SK-N-SH (cell line): ENCODE results near the gene GPRASP3. TPM values are rescaled to one million over a fixed set of nuclear protein-coding genes. Genes with fewer than 3 reads are reported as not detected.

Experiments used
- CTCF ChIA-PET: fragments of 300-600, 350-600 bp; formaldehyde crosslinking; extraction: SDS; loops from one replicate; lab custom pipeline; 2021; lab: Yijun Ruan, JAX
- POLR2A ChIA-PET: fragments of 350-600 bp; sonication (Branson Sonifier 250); formaldehyde crosslinking; extraction: SDS; loops from one replicate; lab custom pipeline; 2020; ENCODE audit warnings: antibody characterized with exemption, inconsistent platforms; lab: Yijun Ruan, JAX
- DNase-seq: peaks from one replicate; pipeline ENCODE4 v3.0.0; 2012
- H2AFZ ChIP-seq: fragments of 200-600 bp; sonication (generic); 2 replicates; pipeline ENCODE4 v1.8.1; 2016; ENCODE audit warnings: antibody characterized with exemption, mild to moderate bottlenecking, low read depth
- H3F3A ChIP-seq: fragments of 200-600 bp; sonication (generic); replicated peaks from 2 replicates; pipeline ENCODE3; 2016; ENCODE audit warnings: antibody characterized with exemption, mild to moderate bottlenecking; ENCODE audit not compliant: insufficient read depth
- H3K27ac ChIP-seq, 2 experiments: fragments of 200-500 bp in 1 of 2; fragments of 200-600 bp in 1 of 2; sonication (Bioruptor generic) in 1 of 2; sonication (generic), shearing (Covaris generic) in 1 of 2; 2 replicates each; pipeline versions ENCODE4 v1.5.1 to v1.6.1; 2014 to 2016; ENCODE audit warnings: low read depth in 2 of 2, inconsistent platforms in 1 of 2, low read length in 1 of 2, mild to moderate bottlenecking in 1 of 2, mixed read lengths in 1 of 2
- H3K27me3 ChIP-seq: fragments of 200-600 bp; sonication (generic), shearing (Covaris generic); 2 replicates; pipeline ENCODE4 v1.6.1; 2016; ENCODE audit warnings: mixed run types; ENCODE audit not compliant: insufficient read depth
- H3K36me3 ChIP-seq, 2 experiments: fragments of 200-500 bp in 1 of 2; fragments of 200-600 bp in 1 of 2; sonication (Bioruptor generic) in 1 of 2; sonication (generic) in 1 of 2; replicated peaks in 1 of 2; 2 replicates each; pipeline versions ENCODE3 to v1.5.1; 2014 to 2016; ENCODE audit warnings: low read length in 1 of 2, mild to moderate bottlenecking in 1 of 2; ENCODE audit not compliant: insufficient read depth in 2 of 2, control insufficient read depth in 1 of 2
- H3K4me1 ChIP-seq, 2 experiments: fragments of 200-500 bp in 1 of 2; fragments of 200-600 bp in 1 of 2; sonication (Bioruptor generic) in 1 of 2; sonication (generic), shearing (Covaris generic) in 1 of 2; 2 replicates each; pipeline versions ENCODE4 v1.5.1 to v1.6.1; 2014 to 2016; ENCODE audit warnings: low read depth in 1 of 2, low read length in 1 of 2, mixed run types in 1 of 2; ENCODE audit not compliant: insufficient read depth in 2 of 2, control insufficient read depth in 1 of 2
- H3K4me2 ChIP-seq: fragments of 200-600 bp; sonication (generic), shearing (Covaris generic); 2 replicates; pipeline ENCODE4 v1.6.1; 2017; ENCODE audit warnings: mixed run types
- H3K4me3 ChIP-seq, 2 experiments: fragments of 200-500 bp in 1 of 2; fragments of 200-600 bp in 1 of 2; sonication (Bioruptor generic) in 1 of 2; sonication (generic), shearing (Covaris generic) in 1 of 2; 2 replicates each; pipeline versions ENCODE4 v1.5.1 to v1.8.1; 2014 to 2016; ENCODE audit warnings: low read depth in 2 of 2, inconsistent platforms in 1 of 2, low read length in 1 of 2, mild to moderate bottlenecking in 1 of 2, mixed read lengths in 1 of 2, moderate library complexity in 1 of 2
- H3K79me2 ChIP-seq: fragments of 200-600 bp; sonication (generic); 2 replicates; pipeline ENCODE4 v1.8.1; 2017; ENCODE audit warnings: mild to moderate bottlenecking; ENCODE audit not compliant: insufficient read depth
- H3K9ac ChIP-seq: fragments of 200-600 bp; sonication (generic); 2 replicates; pipeline ENCODE4 v1.6.1; 2017; ENCODE audit warnings: mixed run types
- H3K9me2 ChIP-seq: fragments of 200-600 bp; sonication (generic); 2 replicates; pipeline ENCODE4 v1.6.1; 2017; ENCODE audit warnings: mixed run types
- H3K9me3 ChIP-seq: fragments of 200-600 bp; sonication (generic); 2 replicates; pipeline ENCODE4 v1.6.1; 2017; ENCODE audit warnings: mixed run types, mild to moderate bottlenecking, moderate library complexity
- H4K20me1 ChIP-seq: fragments of 200-600 bp; sonication (generic); 2 replicates; pipeline ENCODE4 v1.6.1; 2017; ENCODE audit warnings: mild to moderate bottlenecking, mixed run types; ENCODE audit not compliant: insufficient read depth
- CHD2 ChIP-seq: fragments of 150-350 bp; IDR thresholded peaks from 2 replicates; pipeline ENCODE4 v1.6.1; 2018; ENCODE audit warnings: low read length; ENCODE audit not compliant: partially characterized antibody
- ELF1 ChIP-seq: IDR thresholded peaks from 2 replicates; pipeline ENCODE4 v1.4.0; 2012
- FOXM1 ChIP-seq: IDR thresholded peaks from 2 replicates; pipeline ENCODE4 v1.4.0; 2012; ENCODE audit warnings: low read depth, mild to moderate bottlenecking
- GATA2 ChIP-seq: sonication (generic); formaldehyde crosslinking; IDR thresholded peaks from 2 replicates; pipeline ENCODE4 v1.5.0; 2020; ENCODE audit warnings: mild to moderate bottlenecking, missing genetic modification reagents
- NFIC ChIP-seq: IDR thresholded peaks from 2 replicates; pipeline ENCODE4 v1.4.0; 2012; ENCODE audit warnings: borderline replicate concordance
- NRF1 ChIP-seq: IDR thresholded peaks from 2 replicates; pipeline ENCODE4 v1.6.1; 2012; ENCODE audit warnings: low read depth, mild to moderate bottlenecking, low read length
- RCOR1 ChIP-seq: fragments of 150-350 bp; IDR thresholded peaks from 2 replicates; pipeline ENCODE4 v1.6.1; 2017; ENCODE audit warnings: antibody characterized with exemption, low read length
- SIN3A ChIP-seq: IDR thresholded peaks from 2 replicates; pipeline ENCODE4 v1.6.1; 2012; ENCODE audit warnings: low read depth, mild to moderate bottlenecking, low read length, moderate library complexity, borderline replicate concordance
- SMC3 ChIP-seq: IDR thresholded peaks from 2 replicates; pipeline ENCODE4 v1.6.1; 2012; ENCODE audit warnings: low read depth, low read length, improper control_type of control experiment
- TAF1 ChIP-seq: IDR thresholded peaks from 2 replicates; pipeline ENCODE4 v1.6.1; 2012; ENCODE audit warnings: low read depth, mild to moderate bottlenecking, low read length, moderate library complexity, borderline replicate concordance
- YY1 ChIP-seq: IDR thresholded peaks from 2 replicates; pipeline ENCODE4 v1.4.0; 2012; ENCODE audit warnings: low read depth, mild to moderate bottlenecking
- WGBS: methylation state at CpG from one replicate; pipeline ENCODE4 v1.1.6; 2017; ENCODE audit warnings: low lambda C conversion rate; 5-methylcytosine and 5-hydroxymethylcytosine counted together
- polyA plus RNA-seq, 3 experiments: library from polyadenylated mRNA; depleted of rRNA; stranded (reverse); fragments of >200 nt; gene quantifications; 2 replicates each; pipeline ENCODE4 v1.2.3, GENCODE V29; 2012
- TF ChIP-seq, protein P1 (sequence below): IDR thresholded peaks from 2 replicates; pipeline ENCODE4; 2012
- TF ChIP-seq, protein P2 (sequence below): IDR thresholded peaks from 2 replicates; pipeline ENCODE4 v1.6.1; 2012; ENCODE audit warnings: mild to moderate bottlenecking, low read depth, low read length, moderate library complexity

Gene GPRASP3
- polyA plus RNA-seq, 1 of the 3 experiments (the other 2 are of a cell fraction) = 2.5 TPM

DNA sequence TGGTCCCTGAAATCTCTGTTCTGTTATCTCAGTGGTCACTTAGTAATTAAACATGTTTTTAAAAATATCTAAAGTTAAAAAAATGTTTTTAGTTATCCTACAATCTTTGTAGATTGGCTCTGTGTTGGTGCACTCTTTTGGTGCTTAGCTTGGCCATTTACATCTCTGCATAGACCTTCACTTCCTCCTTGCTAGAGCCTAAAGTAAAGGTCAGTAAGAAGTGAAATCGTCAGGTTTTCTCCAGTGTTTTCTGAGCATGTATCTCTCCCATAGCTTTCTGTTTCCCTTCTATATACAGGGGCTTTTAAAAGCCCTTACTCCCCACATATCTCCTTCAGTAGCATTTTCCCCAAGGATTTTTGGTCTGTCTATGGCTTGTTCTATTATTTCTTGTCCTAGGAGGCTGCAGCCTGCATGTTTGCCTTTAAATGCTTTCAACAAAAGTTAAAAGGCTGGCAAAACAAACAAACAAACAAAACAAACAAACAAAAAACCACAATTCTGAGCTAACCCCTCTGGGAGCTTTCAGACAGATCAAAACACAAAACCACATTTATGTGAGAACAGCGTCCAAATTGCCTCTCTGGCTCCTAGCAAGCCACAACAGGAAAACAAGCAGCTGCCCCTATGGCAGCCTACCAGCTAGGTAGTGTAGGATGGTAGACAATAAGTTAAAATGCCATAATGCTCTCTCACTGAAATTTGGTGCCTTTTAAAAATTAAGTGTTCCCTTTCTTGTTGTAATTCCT is 35.6 kb upstream of the GPRASP3 start:
- Histone ChIP-seq H3F3A (no peaks in the 10 kb centered on the region), H3K4me1 (no peaks in the 10 kb centered on the region), H3K79me2 (no peaks in the 10 kb centered on the region; the same call in 1 of the 2 replicates), H3K4me2 (no peak overlapping the region), H3K9me3 (peaks cover 15% of the 10 kb centered on the region; the same call in 1 of the 2 replicates), H3K9me2 (no peaks in the 10 kb centered on the region), H3K4me3 (no peak overlapping the region), H3K9ac (no peak overlapping the region), H4K20me1 (no peaks in the 10 kb centered on the region), H3K36me3 (no peaks in the 10 kb centered on the region), H2AFZ (no peak overlapping the region), H3K27ac (no peak overlapping the region), H3K27me3 (no peaks in the 10 kb centered on the region)
- DNase-seq = no peak
- WGBS = 39% methylated on average over 2 of the region's 2 CpGs
- CTCF ChIA-PET = no interaction called here
- POLR2A ChIA-PET = no interaction called here
- TF ChIP-seq ELF1 (no peak), GATA2 (CRISPR knock-in tag) (no peak), CHD2 (no peak), SMC3 (no peak), TAF1 (no peak), YY1 (no peak), RCOR1 (no peak), NRF1 (no peak)
- TF ChIP-seq, protein P1, sequence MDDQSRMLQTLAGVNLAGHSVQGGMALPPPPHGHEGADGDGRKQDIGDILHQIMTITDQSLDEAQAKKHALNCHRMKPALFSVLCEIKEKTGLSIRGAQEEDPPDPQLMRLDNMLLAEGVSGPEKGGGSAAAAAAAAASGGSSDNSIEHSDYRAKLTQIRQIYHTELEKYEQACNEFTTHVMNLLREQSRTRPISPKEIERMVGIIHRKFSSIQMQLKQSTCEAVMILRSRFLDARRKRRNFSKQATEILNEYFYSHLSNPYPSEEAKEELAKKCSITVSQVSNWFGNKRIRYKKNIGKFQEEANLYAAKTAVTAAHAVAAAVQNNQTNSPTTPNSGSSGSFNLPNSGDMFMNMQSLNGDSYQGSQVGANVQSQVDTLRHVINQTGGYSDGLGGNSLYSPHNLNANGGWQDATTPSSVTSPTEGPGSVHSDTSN = no peak

DNA sequence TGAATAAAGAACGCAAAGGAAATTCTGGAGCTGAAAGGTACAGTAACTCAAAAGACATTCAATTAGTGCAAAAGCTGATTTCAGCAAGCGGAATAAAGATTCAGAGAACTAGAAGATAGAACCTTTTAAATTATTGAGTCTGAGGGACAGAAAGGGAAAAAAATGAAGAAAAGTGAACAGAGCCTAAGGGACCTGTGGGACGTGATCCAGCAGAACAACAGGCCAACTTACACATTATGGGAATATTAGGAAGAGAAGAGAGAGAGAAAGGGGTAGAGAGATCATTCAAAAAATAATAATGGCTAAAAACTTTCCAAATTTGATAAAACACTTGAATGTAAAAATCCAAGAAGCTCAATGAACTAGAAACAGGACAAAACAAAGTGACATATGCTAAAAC is 25.8 kb upstream of the GPRASP3 start:
- Histone ChIP-seq H3K36me3 (peaks cover 0 to 5% of the 10 kb centered on the region in 2 experiments), H3K4me2 (no peak overlapping the region), H3K9me3 (no peaks in the 10 kb centered on the region), H3K27ac (no peak overlapping the region), H3K4me1 (no peaks in the 10 kb centered on the region), H3K4me3 (no peak overlapping the region), H2AFZ (no peak overlapping the region), H4K20me1 (no peaks in the 10 kb centered on the region), H3K27me3 (no peaks in the 10 kb centered on the region)
- DNase-seq = no peak
- ChIA-PET CTCF (no interaction called here), POLR2A (no interaction called here)
- 38% methylated on average over 3 of the region's 3 CpGs for WGBS
- TF ChIP-seq, protein P2, sequence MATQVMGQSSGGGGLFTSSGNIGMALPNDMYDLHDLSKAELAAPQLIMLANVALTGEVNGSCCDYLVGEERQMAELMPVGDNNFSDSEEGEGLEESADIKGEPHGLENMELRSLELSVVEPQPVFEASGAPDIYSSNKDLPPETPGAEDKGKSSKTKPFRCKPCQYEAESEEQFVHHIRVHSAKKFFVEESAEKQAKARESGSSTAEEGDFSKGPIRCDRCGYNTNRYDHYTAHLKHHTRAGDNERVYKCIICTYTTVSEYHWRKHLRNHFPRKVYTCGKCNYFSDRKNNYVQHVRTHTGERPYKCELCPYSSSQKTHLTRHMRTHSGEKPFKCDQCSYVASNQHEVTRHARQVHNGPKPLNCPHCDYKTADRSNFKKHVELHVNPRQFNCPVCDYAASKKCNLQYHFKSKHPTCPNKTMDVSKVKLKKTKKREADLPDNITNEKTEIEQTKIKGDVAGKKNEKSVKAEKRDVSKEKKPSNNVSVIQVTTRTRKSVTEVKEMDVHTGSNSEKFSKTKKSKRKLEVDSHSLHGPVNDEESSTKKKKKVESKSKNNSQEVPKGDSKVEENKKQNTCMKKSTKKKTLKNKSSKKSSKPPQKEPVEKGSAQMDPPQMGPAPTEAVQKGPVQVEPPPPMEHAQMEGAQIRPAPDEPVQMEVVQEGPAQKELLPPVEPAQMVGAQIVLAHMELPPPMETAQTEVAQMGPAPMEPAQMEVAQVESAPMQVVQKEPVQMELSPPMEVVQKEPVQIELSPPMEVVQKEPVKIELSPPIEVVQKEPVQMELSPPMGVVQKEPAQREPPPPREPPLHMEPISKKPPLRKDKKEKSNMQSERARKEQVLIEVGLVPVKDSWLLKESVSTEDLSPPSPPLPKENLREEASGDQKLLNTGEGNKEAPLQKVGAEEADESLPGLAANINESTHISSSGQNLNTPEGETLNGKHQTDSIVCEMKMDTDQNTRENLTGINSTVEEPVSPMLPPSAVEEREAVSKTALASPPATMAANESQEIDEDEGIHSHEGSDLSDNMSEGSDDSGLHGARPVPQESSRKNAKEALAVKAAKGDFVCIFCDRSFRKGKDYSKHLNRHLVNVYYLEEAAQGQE = no peak
- TF ChIP-seq FOXM1 (no peak), RCOR1 (no peak), TAF1 (no peak), SIN3A (no peak), NFIC (no peak)
- TF ChIP-seq, all 33 proteins: peak for 0
- Histone ChIP-seq H3F3A (no peaks in the 10 kb centered on the region), H3K9me2 (0 out of 2 replicates have a peak, but pooled peaks cover 2% of the 10 kb centered on the region), H3K79me2 (no peaks in the 10 kb centered on the region), H3K9ac (no peak overlapping the region)
